ENCODE measurements around the gene TRIM47. TPM values are rescaled to one million over a fixed set of nuclear protein-coding genes. Genes with fewer than 3 reads are reported as not detected.

TRIM47 gene, protein sequence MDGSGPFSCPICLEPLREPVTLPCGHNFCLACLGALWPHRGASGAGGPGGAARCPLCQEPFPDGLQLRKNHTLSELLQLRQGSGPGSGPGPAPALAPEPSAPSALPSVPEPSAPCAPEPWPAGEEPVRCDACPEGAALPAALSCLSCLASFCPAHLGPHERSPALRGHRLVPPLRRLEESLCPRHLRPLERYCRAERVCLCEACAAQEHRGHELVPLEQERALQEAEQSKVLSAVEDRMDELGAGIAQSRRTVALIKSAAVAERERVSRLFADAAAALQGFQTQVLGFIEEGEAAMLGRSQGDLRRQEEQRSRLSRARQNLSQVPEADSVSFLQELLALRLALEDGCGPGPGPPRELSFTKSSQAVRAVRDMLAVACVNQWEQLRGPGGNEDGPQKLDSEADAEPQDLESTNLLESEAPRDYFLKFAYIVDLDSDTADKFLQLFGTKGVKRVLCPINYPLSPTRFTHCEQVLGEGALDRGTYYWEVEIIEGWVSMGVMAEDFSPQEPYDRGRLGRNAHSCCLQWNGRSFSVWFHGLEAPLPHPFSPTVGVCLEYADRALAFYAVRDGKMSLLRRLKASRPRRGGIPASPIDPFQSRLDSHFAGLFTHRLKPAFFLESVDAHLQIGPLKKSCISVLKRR
- 1.4 and 2.4 TPM in 2 replicates for total RNA-seq (2014; rRNA removed; shearing (Covaris generic))
- polyA plus RNA-seq (2016; fragmentation: Nextera tagmentation; extraction: Ambion mirVana): 1.2 and 2.0 TPM in 2 replicates

DNA sequence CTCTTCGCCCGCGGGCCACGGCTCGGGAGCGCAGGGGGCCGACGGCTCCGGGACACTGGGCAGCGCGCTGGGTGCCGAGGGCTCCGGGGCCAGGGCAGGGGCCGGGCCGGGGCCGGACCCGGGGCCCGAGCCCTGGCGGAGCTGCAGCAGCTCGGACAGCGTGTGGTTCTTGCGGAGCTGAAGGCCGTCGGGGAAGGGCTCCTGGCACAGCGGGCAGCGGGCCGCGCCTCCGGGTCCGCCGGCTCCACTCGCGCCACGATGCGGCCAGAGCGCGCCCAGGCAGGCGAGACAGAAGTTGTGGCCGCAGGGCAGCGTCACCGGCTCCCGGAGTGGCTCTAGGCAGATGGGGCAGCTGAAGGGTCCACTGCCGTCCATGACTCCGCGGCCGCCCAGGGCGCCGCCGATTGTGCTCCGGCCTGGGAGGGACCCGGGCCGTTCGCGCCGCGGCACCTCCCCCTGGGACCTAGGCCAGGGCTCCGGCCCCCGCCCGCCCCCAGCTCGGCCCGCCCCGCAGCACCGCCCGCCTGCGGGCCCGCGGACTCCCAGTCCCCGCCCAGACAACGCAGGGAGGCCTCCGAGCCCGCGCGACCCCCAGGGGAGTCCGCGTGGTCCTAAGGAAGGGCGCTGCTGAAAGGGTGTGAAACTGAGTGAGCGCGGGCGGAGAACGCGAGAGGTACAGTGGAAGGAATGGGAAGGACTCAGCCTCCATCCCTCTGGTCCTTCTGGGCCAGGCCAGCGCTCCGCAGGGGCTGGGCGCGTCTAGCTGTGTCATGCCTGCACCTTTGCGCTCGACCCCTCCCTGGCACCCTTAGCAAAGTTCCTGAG, at the start of gene TRIM47:
TRIM47 (minus strand) TSS at position 408 of the 825 bp plus-strand sequence; CDS start at position 375, 33 bp downstream.
- H3K4me2 ChIP-seq (ENCODE audit: unreplicated experiment): peak within 1 kb of the TSS; percentile 62
- no peaks in the 10 kb centered on the region for H3K36me3 ChIP-seq (ENCODE audit: low read depth)
- 5 to 8% methylated on average over 39 to 68 of the region's 87 CpGs for WGBS, 2 experiments (ENCODE audit: low coverage in 1 of 2, low lambda C conversion rate in 2 of 2, missing lambda C conversion rate in 2 of 2)
- peak within 1 kb of the TSS; percentile 67 for H2AFZ ChIP-seq
- H3F3A ChIP-seq (ENCODE audit: insufficient read depth): 0 out of 2 replicates have a peak, but pooled peaks cover 11% of the 10 kb centered on the region
- TF ChIP-seq EZH2 (IDR thresholded peaks at IDR 0.05; ENCODE audit: insufficient read depth, poor library complexity, severe bottlenecking): no peak
- TF ChIP-seq EZH2phosphoT487 (IDR thresholded peaks at IDR 0.05; ENCODE audit: insufficient read depth, low read depth): no peak
- no peaks in the 10 kb centered on the region for H3K9me2 ChIP-seq (ENCODE audit: insufficient read depth)
- peak; percentile 72 for DNase-seq
- H3K9me3 ChIP-seq (ENCODE audit: low read depth): no peaks in the 10 kb centered on the region
- H3K9ac ChIP-seq: peak within 1 kb of the TSS; percentile 75
- H3K4me1 ChIP-seq (ENCODE audit: insufficient read depth): peaks cover 20% of the 10 kb centered on the region
- peaks cover 12% of the 10 kb centered on the region for H3K27me3 ChIP-seq (replicated peaks; ENCODE audit: insufficient read depth)
- H3K27ac ChIP-seq: peak within 1 kb of the TSS; percentile 41
- H4K20me1 ChIP-seq (ENCODE audit: insufficient read depth): no peaks in the 10 kb centered on the region
- in situ Hi-C loops (cut with MboI): no loop called here
- no peaks in the 10 kb centered on the region for H3K79me2 ChIP-seq (ENCODE audit: insufficient read depth)
- peak within 1 kb of the TSS; percentile 63 for H3K4me3 ChIP-seq

DNA sequence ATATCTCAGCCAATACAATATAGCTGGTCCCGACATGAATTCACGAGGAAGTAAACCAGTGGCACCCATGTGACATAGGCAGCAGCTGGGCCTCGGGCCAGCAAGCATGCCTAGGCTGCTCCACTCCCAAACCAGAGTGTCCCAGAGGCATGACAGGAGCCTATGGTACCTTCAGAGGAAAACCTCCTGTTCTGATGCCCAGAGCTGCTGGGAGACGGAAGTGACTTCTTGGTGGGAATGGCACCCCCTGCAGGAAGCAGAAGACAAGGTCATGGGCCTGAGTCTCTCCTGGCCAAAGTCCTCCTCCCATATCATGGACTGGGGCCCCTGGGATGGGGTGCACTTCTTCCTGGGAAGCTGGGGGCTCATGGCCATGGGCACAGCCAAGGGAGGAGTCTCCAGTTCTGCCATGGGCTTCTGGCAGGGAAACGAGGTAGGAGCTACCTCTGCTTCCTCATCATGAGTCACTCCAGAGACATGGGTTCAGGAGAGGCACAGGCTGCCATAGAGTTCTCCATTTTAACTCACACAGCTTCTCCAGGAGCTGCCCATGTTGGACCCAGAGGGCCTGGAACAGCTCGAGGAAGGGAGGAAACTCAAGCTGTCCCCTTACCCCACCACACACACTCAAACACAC, 49.0 kb upstream of the TRIM47 start:
- no peaks in the 10 kb centered on the region for H3K27me3 ChIP-seq (replicated peaks; ENCODE audit: insufficient read depth)
- peak; percentile 38 for DNase-seq
- no peaks in the 10 kb centered on the region for H3K9me3 ChIP-seq (ENCODE audit: low read depth)
- H4K20me1 ChIP-seq (ENCODE audit: insufficient read depth): no peaks in the 10 kb centered on the region
- no peak overlapping the region for H3K4me3 ChIP-seq
- 75 to 83% methylated on average over 6 of the region's 6 CpGs for WGBS, 2 experiments (ENCODE audit: low coverage in 1 of 2, low lambda C conversion rate in 2 of 2, missing lambda C conversion rate in 2 of 2)
- H2AFZ ChIP-seq: no peak overlapping the region
- no peaks in the 10 kb centered on the region for H3K9me2 ChIP-seq (ENCODE audit: insufficient read depth)
- no peak overlapping the region for H3K27ac ChIP-seq
- no peaks in the 10 kb centered on the region for H3F3A ChIP-seq (ENCODE audit: insufficient read depth)
- no peak overlapping the region for H3K4me2 ChIP-seq (ENCODE audit: unreplicated experiment)
- no peaks in the 10 kb centered on the region for H3K4me1 ChIP-seq (ENCODE audit: insufficient read depth)
- no peak overlapping the region for H3K9ac ChIP-seq
- H3K36me3 ChIP-seq (ENCODE audit: low read depth): no peaks in the 10 kb centered on the region; the same call in 1 of the 2 replicates
- no peaks in the 10 kb centered on the region for H3K79me2 ChIP-seq (ENCODE audit: insufficient read depth)
- in situ Hi-C loops (cut with MboI): no loop called here
- TF ChIP-seq EZH2phosphoT487 (IDR thresholded peaks at IDR 0.05; ENCODE audit: insufficient read depth, low read depth) (no peak), EZH2 (IDR thresholded peaks at IDR 0.05; ENCODE audit: insufficient read depth, poor library complexity, severe bottlenecking) (no peak)

DNA sequence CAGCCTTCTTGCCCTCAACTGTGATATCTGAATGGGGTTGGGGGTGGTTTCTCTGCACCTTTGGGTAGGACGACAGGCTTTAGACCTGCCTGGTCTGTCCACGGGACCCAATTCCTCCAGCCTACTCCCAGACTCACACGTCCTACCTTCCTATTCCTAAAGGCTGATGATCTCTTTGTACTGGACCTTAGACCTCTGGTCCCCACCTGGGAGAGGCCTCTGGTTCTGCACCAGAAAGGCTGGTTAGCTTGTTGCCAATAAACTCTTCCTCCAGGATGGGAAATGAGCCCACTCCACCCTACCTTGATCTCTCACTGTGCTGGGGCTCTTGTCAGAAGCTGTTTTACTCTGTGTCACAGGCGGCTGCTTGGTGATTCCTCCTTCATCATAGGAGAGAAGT, 48.1 kb upstream of the TRIM47 start:
- H3F3A ChIP-seq (ENCODE audit: insufficient read depth): no peaks in the 10 kb centered on the region
- H4K20me1 ChIP-seq (ENCODE audit: insufficient read depth): no peaks in the 10 kb centered on the region
- H3K4me2 ChIP-seq (ENCODE audit: unreplicated experiment): no peak overlapping the region
- no peaks in the 10 kb centered on the region; the same call in 1 of the 2 replicates for H3K36me3 ChIP-seq (ENCODE audit: low read depth)
- no peak overlapping the region for H2AFZ ChIP-seq
- no peaks in the 10 kb centered on the region for H3K9me2 ChIP-seq (ENCODE audit: insufficient read depth)
- in situ Hi-C loops (cut with MboI): no loop called here
- no peak overlapping the region for H3K9ac ChIP-seq
- no peaks in the 10 kb centered on the region for H3K79me2 ChIP-seq (ENCODE audit: insufficient read depth)
- no peak for DNase-seq
- H3K4me1 ChIP-seq (ENCODE audit: insufficient read depth): no peaks in the 10 kb centered on the region
- H3K9me3 ChIP-seq (ENCODE audit: low read depth): no peaks in the 10 kb centered on the region
- H3K27me3 ChIP-seq (replicated peaks; ENCODE audit: insufficient read depth): no peaks in the 10 kb centered on the region
- no peak overlapping the region for H3K4me3 ChIP-seq
- TF ChIP-seq EZH2 (IDR thresholded peaks at IDR 0.05; ENCODE audit: insufficient read depth, poor library complexity, severe bottlenecking) (no peak), EZH2phosphoT487 (IDR thresholded peaks at IDR 0.05; ENCODE audit: insufficient read depth, low read depth) (no peak)
- WGBS, 2 experiments (ENCODE audit: low coverage in 1 of 2, low lambda C conversion rate in 2 of 2, missing lambda C conversion rate in 2 of 2): 85 to 88% methylated on average over 4 of the region's 4 CpGs
- H3K27ac ChIP-seq: no peak overlapping the region
